HTR-8/SVneo (cell line): ENCODE measurements around the gene PHACTR3.

Source experiments
- DNase-seq: peaks from one replicate; pipeline ENCODE4 v3.0.0; 2011; ENCODE audit warnings: low spot score, mixed read lengths; ENCODE audit not compliant: insufficient read length
- FAIRE-seq: peaks from 2 replicates; lab custom pipeline; 2011; peaks lifted over from hg19 to GRCh38; lab: Jason Lieb, UNC

PHACTR3 gene

GRCh38 chr20:59572515-59572914 is 31.8 kb upstream of the PHACTR3 start:
- FAIRE-seq (no peak), DNase-seq (no peak)

- FAIRE-seq (no peak), DNase-seq (no peak)
These were observed 30.5 kb upstream of the PHACTR3 start for GRCh38 chr20:59573837-59574236.

GRCh38 chr20:59574308-59574707 is 30.0 kb upstream of the PHACTR3 start:
- no peak for FAIRE-seq
- no peak for DNase-seq

- FAIRE-seq = no peak
- DNase-seq = no peak
These were observed 29.1 kb upstream of the PHACTR3 start for GRCh38 chr20:59575216-59575615.

GRCh38 chr20:59575653-59576052 is 28.7 kb upstream of the PHACTR3 start:
- FAIRE-seq (peak; percentile 13), DNase-seq (no peak)

GRCh38 chr20:59576216-59576953 is 28.0 kb upstream of the PHACTR3 start:
- no peak for FAIRE-seq
- DNase-seq = no peak

- DNase-seq (no peak), FAIRE-seq (no peak)
These were observed 27.1 kb upstream of the PHACTR3 start for GRCh38 chr20:59577037-59577808.

- DNase-seq (no peak), FAIRE-seq (no peak)
These were observed 26.4 kb upstream of the PHACTR3 start for GRCh38 chr20:59577809-59578435.

- FAIRE-seq (peak; percentile 52), DNase-seq (no peak)
These were observed 25.6 kb upstream of the PHACTR3 start for GRCh38 chr20:59578436-59579403.

GRCh38 chr20:59579404-59580145 is 24.8 kb upstream of the PHACTR3 start:
- DNase-seq (no peak), FAIRE-seq (no peak)

GRCh38 chr20:59580146-59580946 is 24.0 kb upstream of the PHACTR3 start:
- DNase-seq = no peak
- peak; percentile 28 for FAIRE-seq

GRCh38 chr20:59580991-59581401 is 23.3 kb upstream of the PHACTR3 start:
- no peak for FAIRE-seq
- no peak for DNase-seq

GRCh38 chr20:59581993-59582679 is 22.2 kb upstream of the PHACTR3 start:
- DNase-seq (no peak), FAIRE-seq (no peak)

GRCh38 chr20:59583428-59584277 is 20.7 kb upstream of the PHACTR3 start:
- FAIRE-seq = peak; percentile 44
- no peak for DNase-seq

GRCh38 chr20:59584278-59584925 is 19.9 kb upstream of the PHACTR3 start:
- DNase-seq = no peak
- FAIRE-seq = peak; percentile 96

- DNase-seq (no peak), FAIRE-seq (no peak)
These were observed 18.5 kb upstream of the PHACTR3 start for GRCh38 chr20:59585714-59586409.
